ENCODE results near the gene BMS1.
"Not testable (repeated sequence)": the region's sequence is repeated elsewhere in the genome, so short reads cannot be mapped to it uniquely, and the experiment has no call there.

Gene BMS1

GRCh38 chr10:42790835-42791234 is 8.2 kb downstream of the BMS1 start:
- H3K4me3 ChIP-seq (replicated peaks; ENCODE audit: low read depth, low read length), result no peak overlapping the region
- no peak for DNase-seq (ENCODE audit: extremely low read depth, low read depth)
- no peak for TF ChIP-seq CTCF (IDR thresholded peaks at IDR 0.05; ENCODE audit: low read depth, low read length, missing control alignments)

- no peak for DNase-seq (ENCODE audit: extremely low read depth, low read depth)
- H3K4me3 ChIP-seq (replicated peaks; ENCODE audit: low read depth, low read length), result no peak overlapping the region
- TF ChIP-seq CTCF (IDR thresholded peaks at IDR 0.05; ENCODE audit: low read depth, low read length, missing control alignments), result no peak
Observed at GRCh38 chr10:42795701-42796100, 13.1 kb downstream of the BMS1 start.

- no peak for TF ChIP-seq CTCF (IDR thresholded peaks at IDR 0.05; ENCODE audit: low read depth, low read length, missing control alignments)
- DNase-seq (ENCODE audit: extremely low read depth, low read depth), result no peak
- no peak overlapping the region for H3K4me3 ChIP-seq (replicated peaks; ENCODE audit: low read depth, low read length)
Observed at GRCh38 chr10:42801135-42801534, 18.5 kb downstream of the BMS1 start.

- no peak for DNase-seq (ENCODE audit: extremely low read depth, low read depth)
- H3K4me3 ChIP-seq (replicated peaks; ENCODE audit: low read depth, low read length), result no peak overlapping the region
- TF ChIP-seq CTCF (IDR thresholded peaks at IDR 0.05; ENCODE audit: low read depth, low read length, missing control alignments), result no peak
Observed at GRCh38 chr10:42802876-42803275, 20.3 kb downstream of the BMS1 start.

GRCh38 chr10:42809676-42810075 is 27.1 kb downstream of the BMS1 start:
- no peak overlapping the region for H3K4me3 ChIP-seq (replicated peaks; ENCODE audit: low read depth, low read length)
- DNase-seq (ENCODE audit: extremely low read depth, low read depth), result no peak
- no peak for TF ChIP-seq CTCF (IDR thresholded peaks at IDR 0.05; ENCODE audit: low read depth, low read length, missing control alignments)

GRCh38 chr10:42812028-42812427 is 29.4 kb downstream of the BMS1 start:
- no peak for DNase-seq (ENCODE audit: extremely low read depth, low read depth)
- no peak for TF ChIP-seq CTCF (IDR thresholded peaks at IDR 0.05; ENCODE audit: low read depth, low read length, missing control alignments)
- no peak overlapping the region for H3K4me3 ChIP-seq (replicated peaks; ENCODE audit: low read depth, low read length)

GRCh38 chr10:42813989-42814687 is 31.5 kb downstream of the BMS1 start:
- H3K4me3 ChIP-seq (replicated peaks; ENCODE audit: low read depth, low read length); DNase-seq (ENCODE audit: extremely low read depth, low read depth): not testable (repeated sequence)

GRCh38 chr10:42816334-42816733 is 33.7 kb downstream of the BMS1 start:
- DNase-seq (ENCODE audit: extremely low read depth, low read depth); H3K4me3 ChIP-seq (replicated peaks; ENCODE audit: low read depth, low read length): not testable (repeated sequence)

All from HFF-Myc (cell line).